ENCODE data around the gene C5orf63.
"Not testable (repeated sequence)": the region's sequence is repeated elsewhere in the genome, so short reads cannot be mapped to it uniquely, and the experiment has no call there.

C5orf63 gene

DNA sequence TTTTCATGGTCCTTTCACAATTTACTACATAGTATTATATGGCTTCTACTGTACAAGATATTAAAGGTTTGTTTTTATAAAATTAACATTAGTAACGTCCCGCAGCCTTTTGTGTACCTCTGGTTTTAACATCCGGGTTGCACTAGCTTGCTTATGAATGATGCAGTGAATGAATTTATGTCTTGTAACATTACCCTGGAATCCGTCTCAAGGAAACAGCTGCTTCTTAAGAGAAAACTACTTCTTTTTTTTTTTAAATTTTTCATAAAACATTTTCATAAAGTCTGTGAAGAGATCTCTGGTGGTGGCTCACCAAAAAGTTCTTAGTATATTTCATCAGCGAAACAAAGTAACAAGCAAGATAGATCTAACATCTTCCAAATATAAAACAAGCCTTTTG lies 66.6 kb downstream of the C5orf63 start:
- H4K8ac ChIP-seq (ENCODE audit: low read length) = no peak overlapping the region
- H2BK12ac ChIP-seq (ENCODE audit: low read length in 2 of 2) = no peak overlapping the region
- H3K9me3 ChIP-seq (ENCODE audit: control insufficient read depth, low read length) = no peaks in the 10 kb centered on the region
- H3K4me2 ChIP-seq (ENCODE audit: low read length, poor library complexity, severe bottlenecking) = no peak overlapping the region
- no peak overlapping the region for H3K18ac ChIP-seq (ENCODE audit: low read depth in 1 of 2, low read length in 2 of 2)
- H3K9ac ChIP-seq (ENCODE audit: low read length) = peak overlapping the region; percentile 71
- 92% methylated on average over 4 of the region's 5 CpGs for WGBS
- no peak overlapping the region for H2AK5ac ChIP-seq (ENCODE audit: low read length, severe bottlenecking)
- no peak overlapping the region for H3K4ac ChIP-seq (ENCODE audit: low read depth in 1 of 2, low read length in 2 of 2)
- no peak overlapping the region for H2BK5ac ChIP-seq (ENCODE audit: low read depth, low read length, poor library complexity, severe bottlenecking)
- H3K79me1 ChIP-seq (replicated peaks; ENCODE audit: low read length, poor library complexity, severe bottlenecking) = peaks cover 2% of the 10 kb centered on the region
- no peak overlapping the region for H3K14ac ChIP-seq (ENCODE audit: low read length in 2 of 2)
- H3K36me3 ChIP-seq (ENCODE audit: control insufficient read depth in 1 of 2, insufficient read depth in 2 of 2, low read depth in 1 of 2, low read length in 2 of 2) = no peaks in the 10 kb centered on the region
- H2BK120ac ChIP-seq (ENCODE audit: low read depth, low read length) = no peak overlapping the region
- no peak overlapping the region for H4K91ac ChIP-seq (ENCODE audit: low read length)
- no peak for DNase-seq
- no peaks in the 10 kb centered on the region for H3K4me1 ChIP-seq (ENCODE audit: control insufficient read depth, insufficient read depth, low read depth, low read length)
- no peak overlapping the region for H2AFZ ChIP-seq (ENCODE audit: low read depth, low read length)
- no peak overlapping the region for H2BK15ac ChIP-seq (ENCODE audit: low read depth, poor library complexity, severe bottlenecking)
- H3K4me3 ChIP-seq (ENCODE audit: insufficient read depth in 1 of 2, low read depth in 1 of 2, low read length in 2 of 2) = no peak overlapping the region
- H3K27ac ChIP-seq (ENCODE audit: low read length, poor library complexity, severe bottlenecking) = no peak overlapping the region
- no peak overlapping the region for H3K23ac ChIP-seq (ENCODE audit: low read length in 2 of 2)
- H3K27me3 ChIP-seq (ENCODE audit: control insufficient read depth in 1 of 2, insufficient read depth in 1 of 2, low read length in 2 of 2) = no peaks in the 10 kb centered on the region

DNA sequence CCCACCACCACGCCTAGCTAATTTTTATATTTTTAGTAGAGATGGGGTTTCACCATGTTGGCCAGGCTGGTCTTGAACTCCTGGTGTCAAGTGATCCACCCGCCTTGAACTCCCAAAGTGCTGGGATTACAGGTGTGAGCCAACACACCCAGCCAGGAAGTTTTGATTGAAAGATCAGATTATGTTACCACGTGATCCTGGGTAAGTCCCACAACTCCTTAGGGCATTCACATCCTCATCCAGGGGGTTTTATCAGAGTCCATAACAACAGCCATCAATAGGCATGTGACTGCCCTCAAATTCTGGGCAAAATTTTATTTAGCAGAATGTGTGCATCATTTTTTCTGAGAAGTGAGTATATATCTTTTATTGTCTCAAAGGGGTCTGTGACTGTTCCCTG lies 68.0 kb downstream of the C5orf63 start:
- not testable (repeated sequence) for H4K91ac ChIP-seq (ENCODE audit: low read length); H3K18ac ChIP-seq (ENCODE audit: low read depth in 1 of 2, low read length in 2 of 2); DNase-seq; H3K4me3 ChIP-seq (ENCODE audit: insufficient read depth in 1 of 2, low read depth in 1 of 2, low read length in 2 of 2); H3K23ac ChIP-seq (ENCODE audit: low read length in 2 of 2); H3K9ac ChIP-seq (ENCODE audit: low read length); H3K4me1 ChIP-seq (ENCODE audit: control insufficient read depth, insufficient read depth, low read depth, low read length); H2AK5ac ChIP-seq (ENCODE audit: low read length, severe bottlenecking); H2AFZ ChIP-seq (ENCODE audit: low read depth, low read length); H3K79me1 ChIP-seq (replicated peaks; ENCODE audit: low read length, poor library complexity, severe bottlenecking); H2BK120ac ChIP-seq (ENCODE audit: low read depth, low read length); H3K4ac ChIP-seq (ENCODE audit: low read depth in 1 of 2, low read length in 2 of 2); H3K4me2 ChIP-seq (ENCODE audit: low read length, poor library complexity, severe bottlenecking); H4K8ac ChIP-seq (ENCODE audit: low read length); H3K36me3 ChIP-seq (ENCODE audit: control insufficient read depth in 1 of 2, insufficient read depth in 2 of 2, low read depth in 1 of 2, low read length in 2 of 2); H3K14ac ChIP-seq (ENCODE audit: low read length in 2 of 2); H2BK15ac ChIP-seq (ENCODE audit: low read depth, poor library complexity, severe bottlenecking); H3K27me3 ChIP-seq (ENCODE audit: control insufficient read depth in 1 of 2, insufficient read depth in 1 of 2, low read length in 2 of 2); H2BK5ac ChIP-seq (ENCODE audit: low read depth, low read length, poor library complexity, severe bottlenecking); H3K9me3 ChIP-seq (ENCODE audit: control insufficient read depth, low read length); H3K27ac ChIP-seq (ENCODE audit: low read length, poor library complexity, severe bottlenecking); H2BK12ac ChIP-seq (ENCODE audit: low read length in 2 of 2)
- 93% methylated on average over 2 of the region's 3 CpGs for WGBS

DNA sequence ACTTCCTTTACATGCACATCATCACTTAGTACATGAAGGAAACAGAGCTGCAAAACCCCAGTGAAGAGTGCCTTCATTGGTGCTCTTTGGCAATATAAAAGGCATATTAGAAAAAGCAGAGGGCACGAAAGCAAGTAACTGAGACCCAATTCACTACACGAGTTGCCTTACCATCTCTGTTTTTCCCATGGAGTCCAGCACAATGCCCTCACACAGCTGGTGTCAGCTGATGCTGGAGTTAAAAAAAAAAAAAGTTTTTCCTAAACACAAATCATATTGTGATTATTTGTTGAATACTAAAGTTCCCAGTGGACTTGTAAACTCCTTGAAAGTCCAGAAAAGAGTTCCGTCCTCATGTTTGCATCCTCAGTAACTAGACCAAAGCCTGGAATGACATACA lies 68.6 kb downstream of the C5orf63 start:
- WGBS = 100% methylated on average over 2 of the region's 3 CpGs
- no peak overlapping the region for H3K27ac ChIP-seq (ENCODE audit: low read length, poor library complexity, severe bottlenecking)
- H2BK5ac ChIP-seq (ENCODE audit: low read depth, low read length, poor library complexity, severe bottlenecking) = no peak overlapping the region
- no peak overlapping the region for H2BK12ac ChIP-seq (ENCODE audit: low read length in 2 of 2)
- H3K23ac ChIP-seq (ENCODE audit: low read length in 2 of 2) = no peak overlapping the region
- no peak overlapping the region for H3K4me3 ChIP-seq (ENCODE audit: insufficient read depth in 1 of 2, low read depth in 1 of 2, low read length in 2 of 2)
- H3K4me2 ChIP-seq (ENCODE audit: low read length, poor library complexity, severe bottlenecking) = no peak overlapping the region
- H3K79me1 ChIP-seq (replicated peaks; ENCODE audit: low read length, poor library complexity, severe bottlenecking) = no peaks in the 10 kb centered on the region
- no peak overlapping the region for H3K9ac ChIP-seq (ENCODE audit: low read length)
- DNase-seq = no peak
- no peak overlapping the region for H2BK15ac ChIP-seq (ENCODE audit: low read depth, poor library complexity, severe bottlenecking)
- H2BK120ac ChIP-seq (ENCODE audit: low read depth, low read length) = no peak overlapping the region
- H3K9me3 ChIP-seq (ENCODE audit: control insufficient read depth, low read length) = no peaks in the 10 kb centered on the region
- no peak overlapping the region for H2AK5ac ChIP-seq (ENCODE audit: low read length, severe bottlenecking)
- H3K36me3 ChIP-seq (ENCODE audit: control insufficient read depth in 1 of 2, insufficient read depth in 2 of 2, low read depth in 1 of 2, low read length in 2 of 2) = no peaks in the 10 kb centered on the region
- no peak overlapping the region for H4K91ac ChIP-seq (ENCODE audit: low read length)
- no peak overlapping the region for H3K14ac ChIP-seq (ENCODE audit: low read length in 2 of 2)
- no peak overlapping the region for H3K18ac ChIP-seq (ENCODE audit: low read depth in 1 of 2, low read length in 2 of 2)
- no peak overlapping the region for H3K4ac ChIP-seq (ENCODE audit: low read depth in 1 of 2, low read length in 2 of 2)
- no peak overlapping the region for H4K8ac ChIP-seq (ENCODE audit: low read length)
- H3K27me3 ChIP-seq (ENCODE audit: control insufficient read depth in 1 of 2, insufficient read depth in 1 of 2, low read length in 2 of 2) = no peaks in the 10 kb centered on the region
- peaks cover 2% of the 10 kb centered on the region for H3K4me1 ChIP-seq (ENCODE audit: control insufficient read depth, insufficient read depth, low read depth, low read length)
- H2AFZ ChIP-seq (ENCODE audit: low read depth, low read length) = no peak overlapping the region

DNA sequence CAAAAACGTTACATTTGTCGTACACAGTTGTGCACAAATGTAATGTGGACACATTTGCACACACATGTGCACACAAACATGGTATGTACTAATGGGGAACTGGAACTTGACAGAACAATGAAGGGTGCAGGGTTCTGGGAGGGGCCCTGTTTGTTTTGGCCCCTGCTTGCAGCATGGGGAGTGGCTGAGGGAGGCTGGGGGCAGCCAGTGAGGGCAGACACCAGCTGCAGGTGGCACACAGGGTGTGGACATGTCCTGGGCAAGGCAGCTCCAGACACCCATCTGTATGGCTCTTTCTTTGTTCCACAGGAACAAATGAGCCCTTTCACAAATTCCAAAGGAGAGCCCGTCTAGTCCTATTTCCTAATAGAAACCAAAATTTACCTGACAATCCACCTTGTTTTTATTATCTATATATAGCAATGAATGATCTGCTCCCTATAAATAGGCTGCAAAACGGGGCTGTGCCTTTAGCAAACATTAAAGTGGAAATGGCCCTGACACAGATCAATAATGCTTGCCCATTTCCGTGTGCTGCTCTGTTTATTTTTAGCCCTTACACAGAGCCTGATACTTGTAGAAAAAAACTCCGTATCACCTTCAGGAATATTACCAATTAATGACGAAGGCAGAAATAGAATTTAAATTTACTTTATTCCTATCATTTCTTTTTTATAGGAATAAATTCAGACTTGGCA lies 69.4 kb downstream of the C5orf63 start:
- Histone ChIP-seq H3K27ac (ENCODE audit: low read length, poor library complexity, severe bottlenecking) (no peak overlapping the region), H2AK5ac (ENCODE audit: low read length, severe bottlenecking) (no peak overlapping the region), H2BK5ac (ENCODE audit: low read depth, low read length, poor library complexity, severe bottlenecking) (no peak overlapping the region), H3K4me1 (ENCODE audit: control insufficient read depth, insufficient read depth, low read depth, low read length) (peaks cover 2% of the 10 kb centered on the region), H3K79me1 (replicated peaks; ENCODE audit: low read length, poor library complexity, severe bottlenecking) (no peaks in the 10 kb centered on the region), H2AFZ (ENCODE audit: low read depth, low read length) (no peak overlapping the region), H3K4me3 (ENCODE audit: insufficient read depth in 1 of 2, low read depth in 1 of 2, low read length in 2 of 2) (no peak overlapping the region), H3K36me3 (ENCODE audit: control insufficient read depth in 1 of 2, insufficient read depth in 2 of 2, low read depth in 1 of 2, low read length in 2 of 2) (no peaks in the 10 kb centered on the region), H3K23ac (ENCODE audit: low read length in 2 of 2) (no peak overlapping the region), H3K9me3 (ENCODE audit: control insufficient read depth, low read length) (no peaks in the 10 kb centered on the region), H3K27me3 (ENCODE audit: control insufficient read depth in 1 of 2, insufficient read depth in 1 of 2, low read length in 2 of 2) (no peaks in the 10 kb centered on the region), H2BK120ac (ENCODE audit: low read depth, low read length) (no peak overlapping the region), H2BK15ac (ENCODE audit: low read depth, poor library complexity, severe bottlenecking) (no peak overlapping the region), H3K9ac (ENCODE audit: low read length) (no peak overlapping the region), H4K91ac (ENCODE audit: low read length) (no peak overlapping the region), H3K4me2 (ENCODE audit: low read length, poor library complexity, severe bottlenecking) (no peak overlapping the region), H2BK12ac (ENCODE audit: low read length in 2 of 2) (no peak overlapping the region), H3K4ac (ENCODE audit: low read depth in 1 of 2, low read length in 2 of 2) (peak overlapping the region in 1 of 2 experiments; percentile 19), H3K18ac (ENCODE audit: low read depth in 1 of 2, low read length in 2 of 2) (no peak overlapping the region), H4K8ac (ENCODE audit: low read length) (no peak overlapping the region), H3K14ac (ENCODE audit: low read length in 2 of 2) (peak overlapping the region in 1 of 2 experiments; percentile 48)
- DNase-seq = no peak
- WGBS = 94% methylated on average over 5 of the region's 7 CpGs
